HCT116 (cell line): Measurements from ENCODE around the gene MARK1. TPM values are rescaled to one million over a fixed set of nuclear protein-coding genes. Genes with fewer than 3 reads are reported as not detected.

Source experiments
- ATAC-seq: fragments of 200-7000 bp; cut with Tn5 transposase; 2 replicates; pipeline ENCODE4 v1.9.1; 2020; ENCODE audit warnings: mild to moderate bottlenecking, moderate library complexity
- BruUV-seq: library from RNA; stranded (reverse); fragments of 400-500 nt; replicated peaks from 2 replicates; lab custom pipeline; 2021; lab: Mats Ljungman, UMichigan
- CTCF ChIA-PET: fragments of 300-600 bp; sonication (Branson Sonifier 250); formaldehyde crosslinking; loops from one replicate; lab custom pipeline; 2021; ENCODE audit warnings: antibody characterized with exemption; lab: Charles Lee
- POLR2A ChIA-PET: fragments of 300-600, 350-600 bp; sonication (Branson Sonifier 250); formaldehyde crosslinking; loops from one replicate; lab custom pipeline; 2021; ENCODE audit warnings: antibody characterized with exemption; lab: Charles Lee
- RAD21 ChIA-PET, 2 experiments: fragments of 300-600 bp; sonication (Branson Sonifier 250); formaldehyde crosslinking; loops; one replicate each; lab custom pipeline; 2023; ENCODE audit warnings: low total read pairs in 2 of 2; ENCODE audit not compliant: uncharacterized antibody in 2 of 2, unreplicated experiment in 2 of 2, low non-redundant PET in 1 of 2; lab: Charles Lee
- DNase-seq: peaks from one replicate; pipeline ENCODE4 v3.0.0-alpha.2; 2010; ENCODE audit warnings: low read depth, low spot score
- H2AFZ ChIP-seq: fragments of 200-600 bp; shearing (Covaris generic), sonication (generic); 2 replicates; pipeline ENCODE4 v1.6.1; 2017; ENCODE audit warnings: low read depth, mixed run types, mixed read lengths, antibody characterized with exemption, low read length; ENCODE audit not compliant: poor library complexity, severe bottlenecking
- H3K27ac ChIP-seq: 2 replicates; pipeline ENCODE4 v1.5.1; 2012; ENCODE audit warnings: low read depth, low read length
- H3K27me3 ChIP-seq: fragments of 200-600 bp; sonication (generic); 2 replicates; pipeline ENCODE4 v1.6.1; 2016; ENCODE audit warnings: mixed run types, low read length, mixed read lengths; ENCODE audit not compliant: insufficient read depth
- H3K36me3 ChIP-seq, 2 experiments: fragments of 200-500 bp in 1 of 2; fragments of 200-600 bp in 1 of 2; sonication (Bioruptor generic) in 1 of 2; sonication (generic) in 1 of 2; 2 replicates each; pipeline versions ENCODE4 v1.5.1 to v1.6.1; 2014 to 2016; ENCODE audit warnings: low read length in 2 of 2, inconsistent platforms in 1 of 2, mixed read lengths in 1 of 2, mixed run types in 1 of 2; ENCODE audit not compliant: insufficient read depth in 2 of 2, control insufficient read depth in 1 of 2
- H3K4me1 ChIP-seq, 2 experiments: fragments of 200-600 bp in 1 of 2; sonication (generic) in 1 of 2; 2 replicates each; pipeline versions ENCODE4 v1.5.1 to v1.6.1; 2012 to 2017; ENCODE audit warnings: low read length in 2 of 2, inconsistent platforms in 1 of 2, mild to moderate bottlenecking in 1 of 2, mixed read lengths in 1 of 2, mixed run types in 1 of 2, moderate library complexity in 1 of 2; ENCODE audit not compliant: insufficient read depth in 2 of 2, control insufficient read depth in 1 of 2
- H3K4me2 ChIP-seq: fragments of 200-600 bp; sonication (generic); 2 replicates; pipeline ENCODE4 v1.6.1; 2017; ENCODE audit warnings: mixed run types, low read length, mixed read lengths
- H3K4me3 ChIP-seq, 2 experiments: fragments of 200-600 bp in 1 of 2; sonication (generic) in 1 of 2; replicated peaks in 1 of 2; 2 replicates each; pipeline ENCODE4 v1.5.1; 2011 to 2016; ENCODE audit warnings: low read length in 2 of 2, control low read depth in 1 of 2, low read depth in 1 of 2, mild to moderate bottlenecking in 1 of 2, mixed read lengths in 1 of 2, mixed run types in 1 of 2
- H3K79me2 ChIP-seq: fragments of 200-600 bp; sonication (generic); 2 replicates; pipeline ENCODE4 v1.6.1; 2017; ENCODE audit warnings: mild to moderate bottlenecking, mixed run types, low read length, moderate library complexity, mixed read lengths; ENCODE audit not compliant: insufficient read depth
- H3K9ac ChIP-seq: fragments of 200-600 bp; sonication (generic); 2 replicates; pipeline ENCODE4 v1.6.1; 2016; ENCODE audit warnings: low read length, mixed read lengths
- H3K9me2 ChIP-seq: fragments of 200-600 bp; sonication (generic), shearing (Covaris generic); 2 replicates; pipeline ENCODE4 v1.6.1; 2017; ENCODE audit warnings: mixed run types, mild to moderate bottlenecking, moderate library complexity; ENCODE audit not compliant: insufficient read depth
- H3K9me3 ChIP-seq, 2 experiments: fragments of 200-500 bp in 1 of 2; fragments of 200-600 bp in 1 of 2; sonication (Bioruptor generic) in 1 of 2; sonication (generic) in 1 of 2; 2 replicates each; pipeline ENCODE4 v1.6.1; 2014 to 2017; ENCODE audit warnings: low read length in 2 of 2, mixed read lengths in 2 of 2, inconsistent platforms in 1 of 2, low read depth in 1 of 2, mild to moderate bottlenecking in 1 of 2, mixed run types in 1 of 2, moderate library complexity in 1 of 2; ENCODE audit not compliant: control insufficient read depth in 1 of 2, insufficient read depth in 1 of 2
- H4K20me1 ChIP-seq: fragments of 200-600 bp; sonication (generic), shearing (Covaris generic); 2 replicates; pipeline ENCODE4 v1.6.1; 2017; ENCODE audit warnings: mixed run types, mild to moderate bottlenecking, moderate library complexity; ENCODE audit not compliant: insufficient read depth
- ATF3 ChIP-seq: IDR thresholded peaks from 2 replicates; pipeline ENCODE4 v1.6.1; 2012
- EGR1 ChIP-seq: IDR thresholded peaks from 2 replicates; pipeline ENCODE4 v1.6.1; 2012; ENCODE audit warnings: low read depth
- EZH2phosphoT487 ChIP-seq: fragments of 200-600 bp; IDR thresholded peaks from 2 replicates; pipeline ENCODE4 v1.6.1; 2018; ENCODE audit warnings: antibody characterized with exemption, borderline replicate concordance
- FOSL1 ChIP-seq: IDR thresholded peaks from 2 replicates; pipeline ENCODE4 v1.6.1; 2012; ENCODE audit warnings: low read depth
- MAX ChIP-seq: IDR thresholded peaks from 2 replicates; pipeline ENCODE4 v1.6.1; 2012
- POLR2A ChIP-seq: IDR thresholded peaks from 2 replicates; pipeline ENCODE4 v1.7.0; 2011; ENCODE audit warnings: borderline replicate concordance; ENCODE audit not compliant: insufficient read depth, insufficient read length; ENCODE audit errors: extremely low read depth
- SRF ChIP-seq: IDR thresholded peaks from 2 replicates; pipeline ENCODE4 v1.6.1; 2012; ENCODE audit warnings: low read depth
- TCF7L2 ChIP-seq: IDR thresholded peaks from 2 replicates; pipeline ENCODE4 v1.7.0; 2011; ENCODE audit warnings: borderline replicate concordance, inconsistent platforms; ENCODE audit not compliant: insufficient read depth, insufficient read length; ENCODE audit errors: extremely low read depth
- YY1 ChIP-seq: IDR thresholded peaks from 2 replicates; pipeline ENCODE4 v1.6.1; 2011; ENCODE audit warnings: low read length, low read depth, moderate library complexity, mild to moderate bottlenecking; ENCODE audit not compliant: insufficient replicate concordance; ENCODE audit errors: extremely low read depth
- ZBTB33 ChIP-seq: IDR thresholded peaks from 2 replicates; pipeline ENCODE4 v1.6.1; 2011; ENCODE audit warnings: mild to moderate bottlenecking, low read length, moderate library complexity; ENCODE audit not compliant: insufficient replicate concordance; ENCODE audit errors: extremely low read depth
- intact Hi-C: fragments of 100-400 bp; cut with micrococcal nuclease; formaldehyde crosslinking; loops from 2 replicates; pipeline ENCODE4 v1.10.0; 2022
- total RNA-seq: library from RNA; stranded (reverse); gene quantifications from one replicate; pipeline ENCODE4 v1.2.1, GENCODE V29; 2021; ENCODE audit not compliant: unreplicated experiment
- TF ChIP-seq, protein P1 (sequence below): IDR thresholded peaks from 2 replicates; pipeline ENCODE4 v1.6.1; 2012; ENCODE audit warnings: low read depth

Gene MARK1
- total RNA-seq, 1 experiment from 2014 or later: 3.6 TPM

GRCh38 chr1:220642285-220642684 is 114.3 kb downstream of the MARK1 start:
- H3K4me2 ChIP-seq: no peak overlapping the region
- H3K36me3 ChIP-seq: no peaks in the 10 kb centered on the region
- no peak overlapping the region for H3K9ac ChIP-seq
- H3K27ac ChIP-seq: no peak overlapping the region
- intact Hi-C loops: no loop called here
- no peaks in the 10 kb centered on the region for H3K9me2 ChIP-seq
- H3K4me3 ChIP-seq: no peak overlapping the region
- no peaks in the 10 kb centered on the region for H3K79me2 ChIP-seq
- RAD21 ChIA-PET: no interaction called here
- H4K20me1 ChIP-seq: no peaks in the 10 kb centered on the region
- CTCF ChIA-PET: no interaction called here
- no peaks in the 10 kb centered on the region for H3K4me1 ChIP-seq
- H2AFZ ChIP-seq: no peak overlapping the region
- H3K27me3 ChIP-seq: no peaks in the 10 kb centered on the region
- no TSS peak for BruUV-seq
- TF ChIP-seq EGR1: no peak
- TF ChIP-seq FOSL1: no peak
- no peak for TF ChIP-seq SRF
- no peak for TF ChIP-seq TCF7L2
- TF ChIP-seq YY1: no peak
- TF ChIP-seq ATF3: no peak
- TF ChIP-seq MAX: no peak
- ATAC-seq (no peak), DNase-seq (no peak)
- no peaks in the 10 kb centered on the region for H3K9me3 ChIP-seq
- POLR2A ChIA-PET: no interaction called here

GRCh38 chr1:220652995-220653394 is 125.1 kb downstream of the MARK1 start:
- Histone ChIP-seq H3K9me2 (no peaks in the 10 kb centered on the region), H3K4me2 (no peak overlapping the region), H4K20me1 (no peaks in the 10 kb centered on the region), H3K9ac (no peak overlapping the region), H3K27ac (no peak overlapping the region), H3K27me3 (no peaks in the 10 kb centered on the region), H2AFZ (no peak overlapping the region), H3K36me3 (no peaks in the 10 kb centered on the region), H3K79me2 (no peaks in the 10 kb centered on the region), H3K4me1 (no peaks in the 10 kb centered on the region), H3K4me3 (no peak overlapping the region), H3K9me3 (no peaks in the 10 kb centered on the region)
- intact Hi-C loops: no loop called here
- ChIA-PET POLR2A (no interaction called here), CTCF (no interaction called here), RAD21 (no interaction called here)
- DNase-seq (no peak), ATAC-seq (no peak)
- no peak for TF ChIP-seq POLR2A
- TF ChIP-seq EZH2phosphoT487: no peak
- TF ChIP-seq EGR1: no peak
- TF ChIP-seq ATF3: no peak
- TF ChIP-seq, protein P1, sequence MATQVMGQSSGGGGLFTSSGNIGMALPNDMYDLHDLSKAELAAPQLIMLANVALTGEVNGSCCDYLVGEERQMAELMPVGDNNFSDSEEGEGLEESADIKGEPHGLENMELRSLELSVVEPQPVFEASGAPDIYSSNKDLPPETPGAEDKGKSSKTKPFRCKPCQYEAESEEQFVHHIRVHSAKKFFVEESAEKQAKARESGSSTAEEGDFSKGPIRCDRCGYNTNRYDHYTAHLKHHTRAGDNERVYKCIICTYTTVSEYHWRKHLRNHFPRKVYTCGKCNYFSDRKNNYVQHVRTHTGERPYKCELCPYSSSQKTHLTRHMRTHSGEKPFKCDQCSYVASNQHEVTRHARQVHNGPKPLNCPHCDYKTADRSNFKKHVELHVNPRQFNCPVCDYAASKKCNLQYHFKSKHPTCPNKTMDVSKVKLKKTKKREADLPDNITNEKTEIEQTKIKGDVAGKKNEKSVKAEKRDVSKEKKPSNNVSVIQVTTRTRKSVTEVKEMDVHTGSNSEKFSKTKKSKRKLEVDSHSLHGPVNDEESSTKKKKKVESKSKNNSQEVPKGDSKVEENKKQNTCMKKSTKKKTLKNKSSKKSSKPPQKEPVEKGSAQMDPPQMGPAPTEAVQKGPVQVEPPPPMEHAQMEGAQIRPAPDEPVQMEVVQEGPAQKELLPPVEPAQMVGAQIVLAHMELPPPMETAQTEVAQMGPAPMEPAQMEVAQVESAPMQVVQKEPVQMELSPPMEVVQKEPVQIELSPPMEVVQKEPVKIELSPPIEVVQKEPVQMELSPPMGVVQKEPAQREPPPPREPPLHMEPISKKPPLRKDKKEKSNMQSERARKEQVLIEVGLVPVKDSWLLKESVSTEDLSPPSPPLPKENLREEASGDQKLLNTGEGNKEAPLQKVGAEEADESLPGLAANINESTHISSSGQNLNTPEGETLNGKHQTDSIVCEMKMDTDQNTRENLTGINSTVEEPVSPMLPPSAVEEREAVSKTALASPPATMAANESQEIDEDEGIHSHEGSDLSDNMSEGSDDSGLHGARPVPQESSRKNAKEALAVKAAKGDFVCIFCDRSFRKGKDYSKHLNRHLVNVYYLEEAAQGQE: no peak
- no peak for TF ChIP-seq FOSL1
- no peak for TF ChIP-seq ZBTB33
- no TSS peak for BruUV-seq
